ENCODE results near the gene KRTAP4-2. TPM values are rescaled to one million over a fixed set of nuclear protein-coding genes. Genes with fewer than 3 reads are reported as not detected.

The KRTAP4-2 gene
- total and polyA plus RNA-seq, 2 of the 13 experiments (the other 11 are each of a cell fraction or from before 2014, with no cell fraction given) = not detected

DNA sequence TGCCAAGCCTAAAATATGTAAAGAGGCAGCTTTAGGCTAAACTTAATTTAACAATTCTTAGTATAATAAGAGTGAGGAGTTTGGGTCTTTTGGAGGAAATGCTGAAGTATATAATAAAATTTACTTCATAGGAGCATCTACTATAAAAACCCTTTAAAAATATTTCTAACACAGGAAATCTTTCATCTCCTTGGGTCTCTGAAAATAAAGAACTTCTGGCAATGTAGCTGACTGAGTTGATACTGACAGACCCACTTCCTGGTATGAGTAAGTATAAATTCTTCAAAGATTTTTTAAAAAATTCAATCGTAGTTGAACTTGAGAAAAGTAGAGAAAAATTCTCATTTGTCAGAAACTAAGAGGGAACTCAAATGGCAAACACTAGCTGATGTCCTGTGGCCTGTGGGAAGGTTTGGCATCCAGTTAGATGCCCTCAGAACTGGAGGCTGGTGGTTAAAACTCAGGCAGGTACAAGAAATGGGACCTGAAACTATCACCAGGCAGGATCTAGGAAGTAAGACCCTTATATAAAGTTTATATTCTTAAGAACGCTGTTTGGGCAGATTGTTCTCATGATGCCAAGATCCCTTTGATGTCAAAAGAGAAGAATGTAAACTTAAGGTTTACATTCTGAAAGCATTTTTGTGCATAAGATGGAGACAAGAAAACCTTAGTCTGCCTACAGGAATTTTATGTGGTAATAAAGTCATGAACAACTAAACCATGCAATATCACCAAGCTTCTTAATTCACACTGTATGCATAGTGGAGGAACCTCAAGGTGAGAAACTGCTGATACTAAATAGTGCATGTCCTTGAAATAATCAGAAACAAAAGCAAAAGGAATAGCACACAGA lies 43.9 kb downstream of the KRTAP4-2 start:
- no peaks in the 10 kb centered on the region for H3K79me2 ChIP-seq (ENCODE audit: insufficient read depth, low read length)
- DNase-seq (ENCODE audit: low spot score) (no peak), FAIRE-seq (no peak), ATAC-seq (no peak)
- POLR2A ChIA-PET = no interaction called here
- no peak overlapping the region for H2AFZ ChIP-seq (ENCODE audit: low read length)
- H3K27ac ChIP-seq (ENCODE audit: extremely low read length, insufficient read depth, low read length) = no peak overlapping the region
- in situ Hi-C loops (cut with HindIII; ENCODE audit: extremely low pct_ligation_motif_present, low pct_unique_long_range_greater_than_20kb) (no loop called here), intact Hi-C loops (cut with micrococcal nuclease; ENCODE audit: unreplicated experiment) (no loop called here)
- no peaks in the 10 kb centered on the region for H3K9me3 ChIP-seq (ENCODE audit: low read length)
- no peak overlapping the region for H3K9ac ChIP-seq (ENCODE audit: insufficient read depth, low read depth, low read length)
- H3K27me3 ChIP-seq (ENCODE audit: control insufficient read depth in 1 of 2, insufficient read depth in 2 of 2, low read length in 2 of 2) = 0 out of 5 replicates have a peak, but pooled peaks cover 0 to 3% of the 10 kb centered on the region in 2 experiments
- H3K4me3 ChIP-seq (replicated peaks in 1 of 3; ENCODE audit: insufficient read depth in 1 of 3, low read depth in 2 of 3, low read length in 3 of 3) = no peak overlapping the region
- H4K20me1 ChIP-seq (ENCODE audit: insufficient read depth, low read length) = no peaks in the 10 kb centered on the region
- BruUV-seq (replicated peaks) = no TSS peak
- WGBS (ENCODE audit: low lambda C conversion rate) = 43% methylated on average over 2 of the region's 2 CpGs
- CTCF ChIA-PET (ENCODE audit: low intra/inter-chr PET ratio, low total read pairs) = no interaction called here
- TF ChIP-seq ZNF253 (CRISPR knock-in tag; IDR thresholded peaks at IDR 0.05; ENCODE audit: borderline replicate concordance) = no peak
- TF ChIP-seq HOMEZ (CRISPR knock-in tag; IDR thresholded peaks at IDR 0.05; ENCODE audit: low read depth) = no peak
- TF ChIP-seq ZNF703 (CRISPR knock-in tag; IDR thresholded peaks at IDR 0.05; ENCODE audit: borderline replicate concordance) = no peak
- no peak for TF ChIP-seq FLYWCH1 (CRISPR knock-in tag; IDR thresholded peaks at IDR 0.05)
- TF ChIP-seq ZBTB37 (CRISPR knock-in tag; IDR thresholded peaks at IDR 0.05) = no peak
- no peak for TF ChIP-seq ETV6 (CRISPR knock-in tag; conservative IDR thresholded peaks at IDR 0.05)
- TF ChIP-seq NR2C2 (CRISPR knock-in tag; IDR thresholded peaks at IDR 0.05; ENCODE audit: borderline replicate concordance) = no peak
- TF ChIP-seq RNF219 (CRISPR knock-in tag; IDR thresholded peaks at IDR 0.05) = no peak
- TF ChIP-seq TBL1XR1 (IDR thresholded peaks at IDR 0.05; ENCODE audit: borderline replicate concordance, low read length, partially characterized antibody) = no peak
- TF ChIP-seq ZNF776 (CRISPR knock-in tag; IDR thresholded peaks at IDR 0.05) = no peak
- TF ChIP-seq ZNF75D (CRISPR knock-in tag; IDR thresholded peaks at IDR 0.05; ENCODE audit: borderline replicate concordance) = no peak
- no peak for TF ChIP-seq STAT5B (CRISPR knock-in tag; IDR thresholded peaks at IDR 0.05)
- H3K4me1 ChIP-seq (ENCODE audit: insufficient read depth, low read length) = no peaks in the 10 kb centered on the region
- H3K4me2 ChIP-seq (ENCODE audit: low read depth, low read length) = no peak overlapping the region
- no peaks in the 10 kb centered on the region for H3K36me3 ChIP-seq (replicated peaks in 1 of 2; ENCODE audit: control insufficient read depth in 1 of 2, insufficient read depth in 2 of 2, low read length in 2 of 2)

All from HepG2 (cell line).